Body of pancreas (tissue), 4 donors: Measurements from ENCODE around the gene ZFR2. TPM values are rescaled to one million over a fixed set of nuclear protein-coding genes. Genes with fewer than 3 reads are reported as not detected.

ENCODE experiments used
- ATAC-seq: fragments of 150-250 bp; one replicate; pipeline ENCODE4 v1.9.1; 2016
- DNase-seq, 4 donors: peaks; one replicate each; pipeline ENCODE4 v3.0.0-alpha.2; 2019
- H3K27ac ChIP-seq, 4 donors: fragments of 200-600 bp; sonication (generic); 1 replicate in 3 of 4; 2 replicates in 1 of 4; pipeline versions ENCODE4 v1.5.1 to v1.6.1; 2016 to 2019; ENCODE audit warnings: mild to moderate bottlenecking in 1 of 4, mixed read lengths in 1 of 4, moderate library complexity in 1 of 4
- H3K27me3 ChIP-seq, 2 donors: fragments of 200-600 bp; sonication (generic); one replicate each; pipeline ENCODE4 v1.6.0; 2016; ENCODE audit warnings: mild to moderate bottlenecking in 1 of 2
- H3K36me3 ChIP-seq, 2 donors: fragments of 200-600 bp; sonication (generic); replicated peaks in 1 of 2; 2 replicates each; pipeline ENCODE4 v1.5.1; 2016; ENCODE audit warnings: low read depth in 2 of 2; ENCODE audit not compliant: insufficient read depth in 1 of 2
- H3K4me1 ChIP-seq: fragments of 200-600 bp; sonication (generic); one replicate; pipeline ENCODE4 v1.6.0; 2016
- H3K4me3 ChIP-seq, 2 donors: fragments of 200-600 bp; sonication (generic); 1 replicate in 1 of 2; 2 replicates in 1 of 2; pipeline ENCODE4 v1.5.1; 2016 to 2019
- H3K9me3 ChIP-seq, 3 donors: fragments of 200-600 bp; sonication (generic); 1 replicate in 2 of 3; 2 replicates in 1 of 3; pipeline ENCODE4 v1.5.1; 2016
- CTCF ChIP-seq, 7 experiments: fragments of 450-650 bp in 4 of 7; fragments of 200-600 bp in 3 of 7; sonication (generic) in 3 of 7; IDR thresholded peaks; one replicate each; pipeline ENCODE4 v1.5.1; 2016 to 2019; ENCODE audit warnings: antibody characterized with exemption in 7 of 7
- POLR2A ChIP-seq, 3 donors: fragments of 450-650 bp; IDR thresholded peaks; one replicate each; pipeline ENCODE4 v1.6.1; 2016; ENCODE audit warnings: antibody characterized with exemption in 3 of 3, mild to moderate bottlenecking in 2 of 3
- WGBS, 2 donors: methylation state at CpG; one replicate each; pipeline ENCODE4 v1.1.5; 2017; 5-methylcytosine and 5-hydroxymethylcytosine counted together
- intact Hi-C: fragments of 100-400 bp; cut with DNase I; formaldehyde crosslinking; loops from one replicate; pipeline ENCODE4 v1.15.1; 2023
- total RNA-seq, 2 donors: library from RNA; depleted of rRNA; stranded (reverse); fragments of >200 nt; gene quantifications; one replicate each; pipeline ENCODE4 v1.1.0, GENCODE V29; 2016

The ZFR2 gene
- total RNA-seq, 2 donors from 2014 or later = not detected

- TF ChIP-seq POLR2A (IDR thresholded peaks at IDR 0.05) (no peak), CTCF (IDR thresholded peaks at IDR 0.05) (no peak)
- 71 to 78% methylated on average over 7 of the region's 7 CpGs for WGBS, 2 donors
- intact Hi-C loops = no loop called here
- H3K27ac ChIP-seq = no peak overlapping the region
- no peaks in the 10 kb centered on the region for H3K9me3 ChIP-seq
- H3K4me3 ChIP-seq = no peak overlapping the region
- no peaks in the 10 kb centered on the region for H3K36me3 ChIP-seq
- no peaks in the 10 kb centered on the region for H3K27me3 ChIP-seq
- ATAC-seq = no peak
- no peak for DNase-seq
- peaks cover 2% of the 10 kb centered on the region for H3K4me1 ChIP-seq
Measured at GRCh38 chr19:3790941-3791340, 77.9 kb downstream of the ZFR2 start.

DNA sequence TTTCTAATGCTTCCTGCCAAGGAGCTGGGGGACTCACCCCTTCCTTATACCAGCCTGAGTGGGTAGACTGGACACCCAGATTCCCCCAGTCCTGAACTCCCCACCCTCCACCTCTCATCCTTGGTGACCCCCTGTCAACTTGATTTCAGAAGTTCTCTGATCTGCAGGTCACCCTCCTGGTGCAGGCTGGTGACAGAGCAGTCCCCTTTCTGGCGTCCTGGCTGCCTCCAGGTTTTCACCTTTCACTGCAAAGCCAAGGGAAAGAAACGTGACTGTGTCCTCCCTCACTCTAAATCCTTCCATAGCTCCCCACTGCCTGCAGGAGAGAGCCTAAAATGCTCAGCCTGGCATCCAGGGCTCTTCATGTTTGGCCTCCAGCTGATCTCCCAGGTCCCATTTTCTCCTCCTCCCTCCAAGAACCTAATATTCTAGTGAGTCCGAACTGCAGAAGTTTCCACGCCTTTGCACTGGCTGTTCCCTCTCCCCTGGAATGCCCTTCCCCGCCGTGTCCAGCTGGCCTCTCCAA is 78.6 kb downstream of the ZFR2 start:
- WGBS, 2 donors = 53 to 66% methylated on average over 5 to 6 of the region's 6 CpGs
- DNase-seq (no peak), ATAC-seq (no peak)
- Histone ChIP-seq H3K36me3 (no peaks in the 10 kb centered on the region), H3K4me1 (peaks cover 5% of the 10 kb centered on the region), H3K27me3 (no peaks in the 10 kb centered on the region), H3K27ac (no peak overlapping the region), H3K9me3 (no peaks in the 10 kb centered on the region), H3K4me3 (no peak overlapping the region)
- intact Hi-C loops = no loop called here
- TF ChIP-seq POLR2A (IDR thresholded peaks at IDR 0.05) (no peak), CTCF (IDR thresholded peaks at IDR 0.05) (no peak)

- H3K27me3 ChIP-seq = no peaks in the 10 kb centered on the region
- TF ChIP-seq CTCF (IDR thresholded peaks at IDR 0.05) (no peak), POLR2A (IDR thresholded peaks at IDR 0.05) (no peak)
- intact Hi-C loops = no loop called here
- H3K4me1 ChIP-seq = peaks cover 5% of the 10 kb centered on the region
- DNase-seq = no peak
- no peaks in the 10 kb centered on the region for H3K9me3 ChIP-seq
- no peak for ATAC-seq
- H3K27ac ChIP-seq = no peak overlapping the region
- WGBS, 2 donors = 46 to 47% methylated on average over 12 to 15 of the region's 16 CpGs
- H3K4me3 ChIP-seq = no peak overlapping the region
- no peaks in the 10 kb centered on the region for H3K36me3 ChIP-seq
Measured at GRCh38 chr19:3788996-3789778, 79.7 kb downstream of the ZFR2 start.

- ATAC-seq = no peak
- 3 to 40% methylated on average over 5 to 78 of the region's 101 CpGs for WGBS, 2 donors
Measured at GRCh38 chr19:3785938-3786824, 82.7 kb downstream of the ZFR2 start, which contains the start of gene MATK. TSS of gene MATK (minus strand) at chr19:3786381. CDS start at chr19:3785135, 1,246 bp downstream.

More at GRCh38 chr19:3785938-3786824, 82.7 kb downstream of the ZFR2 start, which contains the start of gene MATK:
- peaks cover 0 to 18% (median 5%) of the 10 kb centered on the region in 3 donors for H3K9me3 ChIP-seq
- intact Hi-C loops = no loop called here
- no peaks in the 10 kb centered on the region for H3K27me3 ChIP-seq
- peaks cover 5% of the 10 kb centered on the region for H3K4me1 ChIP-seq
- no peaks in the 10 kb centered on the region for H3K36me3 ChIP-seq
- TF ChIP-seq CTCF (IDR thresholded peaks at IDR 0.05) (no peak), POLR2A (IDR thresholded peaks at IDR 0.05) (no peak)
- no peak for DNase-seq
- no peak within 1 kb of the TSS for H3K27ac ChIP-seq
- H3K4me3 ChIP-seq = no peak within 1 kb of the TSS
